GM12878 (cell line): ENCODE results near the gene OPRM1. TPM values are rescaled to one million over a fixed set of nuclear protein-coding genes. Genes with fewer than 3 reads are reported as not detected.

ENCODE experiments used
- ATAC-seq: fragments of 200-7000 bp; cut with Tn5 transposase; 3 replicates; pipeline ENCODE4 v1.9.1; 2020; ENCODE audit warnings: mild to moderate bottlenecking, moderate library complexity
- BruUV-seq: library from RNA; stranded (reverse); fragments of 400-500 nt; replicated peaks from 2 replicates; lab custom pipeline; 2021; lab: Mats Ljungman, UMichigan
- CTCF ChIA-PET: fragments of 300-600 bp; sonication (Branson Sonifier 250); formaldehyde crosslinking; extraction: SDS; loops from one replicate; lab custom pipeline; 2021; ENCODE audit warnings: inconsistent platforms; lab: Yijun Ruan, JAX
- POLR2A ChIA-PET: fragments of 350-600 bp; formaldehyde crosslinking; extraction: SDS; loops from one replicate; lab custom pipeline; 2021; ENCODE audit warnings: inconsistent platforms; lab: Charles Lee
- RAD21 ChIA-PET: fragments of 300-600 bp; sonication (Branson Sonifier 250); formaldehyde crosslinking; loops from one replicate; lab custom pipeline; 2023; ENCODE audit warnings: antibody characterized with exemption; ENCODE audit not compliant: unreplicated experiment; lab: Charles Lee
- SMC1A ChIA-PET: fragments of 300-600 bp; sonication (Branson Sonifier 250); formaldehyde crosslinking; loops from one replicate; lab custom pipeline; 2023; ENCODE audit not compliant: unreplicated experiment, uncharacterized antibody; lab: Charles Lee
- DNase-seq: peaks from one replicate; pipeline ENCODE4 v3.0.0-alpha.2; 2011; ENCODE audit warnings: low read depth, low spot score
- FAIRE-seq: peaks from 3 replicates; lab custom pipeline; 2011; peaks lifted over from hg19 to GRCh38; lab: Jason Lieb, UNC
- H2AFZ ChIP-seq: 2 replicates; pipeline ENCODE4 v1.6.0; 2011; ENCODE audit warnings: low read depth, low read length, control low read depth; ENCODE audit not compliant: control insufficient read depth
- H3K27ac ChIP-seq: 2 replicates; pipeline ENCODE4 v1.5.1; 2011; ENCODE audit warnings: control low read depth; ENCODE audit not compliant: control insufficient read depth, insufficient read depth
- H3K27me3 ChIP-seq, 2 experiments: replicated peaks in 1 of 2; 2 replicates each; pipeline versions ENCODE4 v1.6.0 to v1.6.1; 2011; ENCODE audit warnings: low read length in 1 of 2; ENCODE audit not compliant: control insufficient read depth in 2 of 2, insufficient read depth in 2 of 2
- H3K36me3 ChIP-seq, 2 experiments: 2 replicates each; pipeline ENCODE4 v1.5.1; 2011; ENCODE audit warnings: low read length in 1 of 2; ENCODE audit not compliant: control insufficient read depth in 2 of 2, insufficient read depth in 2 of 2
- H3K4me1 ChIP-seq: 2 replicates; pipeline ENCODE4 v1.6.1; 2011; ENCODE audit warnings: mild to moderate bottlenecking, low read length, moderate library complexity, mixed read lengths; ENCODE audit not compliant: control insufficient read depth, insufficient read depth
- H3K4me2 ChIP-seq: 2 replicates; pipeline ENCODE4 v1.6.0; 2011; ENCODE audit warnings: control low read depth; ENCODE audit not compliant: control insufficient read depth, insufficient read depth
- H3K4me3 ChIP-seq: fragments of 200-600 bp; sonication (generic); 2 replicates; pipeline ENCODE4 v1.5.1; 2016
- H3K79me2 ChIP-seq: 2 replicates; pipeline ENCODE4 v1.6.0; 2011; ENCODE audit warnings: low read length; ENCODE audit not compliant: control insufficient read depth, insufficient read depth
- H3K9ac ChIP-seq: 2 replicates; pipeline ENCODE4 v1.8.0; 2011; ENCODE audit warnings: low read length, control low read depth, mixed read lengths; ENCODE audit not compliant: control insufficient read depth, insufficient read depth
- H3K9me3 ChIP-seq: replicated peaks from 3 replicates; pipeline ENCODE4 v1.5.1; 2011; ENCODE audit warnings: mild to moderate bottlenecking, low read length; ENCODE audit not compliant: control insufficient read depth, insufficient read depth
- H4K20me1 ChIP-seq: 2 replicates; pipeline ENCODE4 v1.6.0; 2011; ENCODE audit not compliant: control insufficient read depth, insufficient read depth
- BACH1 ChIP-seq: fragments of 450-650 bp; IDR thresholded peaks from 2 replicates; pipeline ENCODE4 v1.6.1; 2017; ENCODE audit warnings: mild to moderate bottlenecking, borderline replicate concordance
- HCFC1 ChIP-seq: fragments of 150-350 bp; IDR thresholded peaks from 2 replicates; pipeline ENCODE4 v1.6.1; 2014; ENCODE audit warnings: low read length
- IRF4 ChIP-seq: IDR thresholded peaks from 2 replicates; pipeline ENCODE4 v1.6.1; 2011; ENCODE audit warnings: low read depth, low read length
- NRF1 ChIP-seq: conservative IDR thresholded peaks from 2 replicates; pipeline ENCODE4 v1.6.1; 2011; ENCODE audit warnings: mild to moderate bottlenecking, low read depth, low read length, improper control_type of control experiment
- PBX3 ChIP-seq: IDR thresholded peaks from 2 replicates; pipeline ENCODE4 v1.6.1; 2011; ENCODE audit warnings: mild to moderate bottlenecking, low read depth, low read length, moderate library complexity; ENCODE audit not compliant: insufficient replicate concordance
- POLR2AphosphoS2 ChIP-seq: IDR thresholded peaks from 2 replicates; pipeline ENCODE4 v1.6.1; 2011; ENCODE audit warnings: low read depth, mild to moderate bottlenecking, low read length, improper control_type of control experiment, moderate library complexity
- RAD21 ChIP-seq: IDR thresholded peaks from 2 replicates; pipeline ENCODE4 v1.6.1; 2011; ENCODE audit warnings: mild to moderate bottlenecking, low read depth, low read length, moderate library complexity; ENCODE audit not compliant: insufficient read depth
- TARDBP ChIP-seq: IDR thresholded peaks from 2 replicates; pipeline ENCODE4 v1.6.1; 2016; ENCODE audit warnings: borderline replicate concordance
- ZNF592 ChIP-seq: fragments of 450-650 bp; IDR thresholded peaks from 2 replicates; pipeline ENCODE4 v1.6.1; 2017; ENCODE audit warnings: mild to moderate bottlenecking, moderate library complexity
- WGBS: methylation state at CpG from one replicate; pipeline ENCODE4 v1.1.6; 2016; ENCODE audit warnings: low lambda C conversion rate; ENCODE audit not compliant: insufficient replicate concordance, insufficient coverage; ENCODE audit errors: missing lambda C conversion rate; 5-methylcytosine and 5-hydroxymethylcytosine counted together
- in situ Hi-C: fragments of 300-500 bp; cut with MboI; formaldehyde crosslinking; loops from 9 replicates; pipeline ENCODE4 v1.14.3; 2018; ENCODE audit warnings: mixed read lengths
- intact Hi-C: fragments of 100-400 bp; cut with micrococcal nuclease; formaldehyde crosslinking; loops from one replicate; pipeline ENCODE4 v1.14.2; 2022; ENCODE audit not compliant: unreplicated experiment
- polyA plus RNA-seq, 11 experiments: library from polyadenylated mRNA; depleted of rRNA in 4 of 11; unstranded in 6 of 11; stranded (reverse) in 5 of 11; fragments of >200 nt; fragmentation: Nextera tagmentation in 4 of 11; fragmentation: Illumina TruSeq in 1 of 11; extraction: Ambion mirVana in 4 of 11; extraction: Trizol in 1 of 11; gene quantifications; 1 replicate in 1 of 11; 2 replicates in 10 of 11; pipeline versions ENCODE4 v1.2.1 to v1.2.3, GENCODE V29; 2011 to 2016; ENCODE audit warnings: inconsistent platforms in 2 of 11, missing spikeins in 2 of 11, low read depth in 1 of 11
- total RNA-seq, 4 experiments: library from RNA; depleted of rRNA in 3 of 4; stranded (reverse); fragments of >200 nt in 3 of 4; fragmentation: Illumina TruSeq in 1 of 4; extraction: Trizol in 1 of 4; gene quantifications; 2 replicates each; pipeline versions ENCODE4 v1.2.1 to v1.2.3, GENCODE V29; 2013 to 2021
- TF ChIP-seq, protein P1 (sequence below): fragments of 450-650 bp; IDR thresholded peaks from 2 replicates; pipeline ENCODE4 v1.6.1; 2017; ENCODE audit warnings: low read depth, mild to moderate bottlenecking, moderate library complexity
- TF ChIP-seq, protein P2 (sequence below): IDR thresholded peaks from 2 replicates; pipeline ENCODE4 v1.6.1; 2012; ENCODE audit warnings: low read depth, low read length, improper control_type of control experiment

The OPRM1 gene
- total and polyA plus RNA-seq, 10 of the 15 experiments (the other 5 are each of a cell fraction or from before 2014, with no cell fraction given) = not detected

- no peak for ATAC-seq
- BruUV-seq = no TSS peak
- POLR2A ChIA-PET = no interaction called here
- no peak for TF ChIP-seq ZNF592
- TF ChIP-seq NRF1 = no peak
- TF ChIP-seq PBX3 = no peak
- TF ChIP-seq IRF4 = no peak
- TF ChIP-seq BACH1 = no peak
- TF ChIP-seq RAD21 = no peak
- TF ChIP-seq POLR2AphosphoS2 = no peak
- TF ChIP-seq, protein P1, sequence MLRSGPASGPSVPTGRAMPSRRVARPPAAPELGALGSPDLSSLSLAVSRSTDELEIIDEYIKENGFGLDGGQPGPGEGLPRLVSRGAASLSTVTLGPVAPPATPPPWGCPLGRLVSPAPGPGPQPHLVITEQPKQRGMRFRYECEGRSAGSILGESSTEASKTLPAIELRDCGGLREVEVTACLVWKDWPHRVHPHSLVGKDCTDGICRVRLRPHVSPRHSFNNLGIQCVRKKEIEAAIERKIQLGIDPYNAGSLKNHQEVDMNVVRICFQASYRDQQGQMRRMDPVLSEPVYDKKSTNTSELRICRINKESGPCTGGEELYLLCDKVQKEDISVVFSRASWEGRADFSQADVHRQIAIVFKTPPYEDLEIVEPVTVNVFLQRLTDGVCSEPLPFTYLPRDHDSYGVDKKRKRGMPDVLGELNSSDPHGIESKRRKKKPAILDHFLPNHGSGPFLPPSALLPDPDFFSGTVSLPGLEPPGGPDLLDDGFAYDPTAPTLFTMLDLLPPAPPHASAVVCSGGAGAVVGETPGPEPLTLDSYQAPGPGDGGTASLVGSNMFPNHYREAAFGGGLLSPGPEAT = no peak
- no peak for TF ChIP-seq HCFC1
- TF ChIP-seq, protein P2, sequence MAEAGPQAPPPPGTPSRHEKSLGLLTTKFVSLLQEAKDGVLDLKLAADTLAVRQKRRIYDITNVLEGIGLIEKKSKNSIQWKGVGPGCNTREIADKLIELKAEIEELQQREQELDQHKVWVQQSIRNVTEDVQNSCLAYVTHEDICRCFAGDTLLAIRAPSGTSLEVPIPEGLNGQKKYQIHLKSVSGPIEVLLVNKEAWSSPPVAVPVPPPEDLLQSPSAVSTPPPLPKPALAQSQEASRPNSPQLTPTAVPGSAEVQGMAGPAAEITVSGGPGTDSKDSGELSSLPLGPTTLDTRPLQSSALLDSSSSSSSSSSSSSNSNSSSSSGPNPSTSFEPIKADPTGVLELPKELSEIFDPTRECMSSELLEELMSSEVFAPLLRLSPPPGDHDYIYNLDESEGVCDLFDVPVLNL = no peak
- no peak for TF ChIP-seq TARDBP
Measured at GRCh38 chr6:154071236-154071635, 32.2 kb downstream of the OPRM1 start.

More at GRCh38 chr6:154071236-154071635, 32.2 kb downstream of the OPRM1 start:
- FAIRE-seq = no peak
- Histone ChIP-seq H3K9ac (no peak overlapping the region), H3K27ac (no peak overlapping the region), H2AFZ (no peak overlapping the region), H3K9me3 (no peaks in the 10 kb centered on the region), H3K4me3 (no peak overlapping the region), H3K4me1 (no peaks in the 10 kb centered on the region), H4K20me1 (no peaks in the 10 kb centered on the region), H3K4me2 (no peak overlapping the region), H3K27me3 (no peaks in the 10 kb centered on the region; a peak in 1 of 4 replicates), H3K79me2 (no peaks in the 10 kb centered on the region), H3K36me3 (no peaks in the 10 kb centered on the region)
- DNase-seq = no peak
- ChIA-PET SMC1A (no interaction called here), CTCF (no interaction called here), RAD21 (no interaction called here)
- intact Hi-C loops (no loop called here), in situ Hi-C loops (no loop called here)
- 5% methylated on average over 1 of the region's 1 CpG for WGBS
